GM18505 (cell line): ENCODE measurements around the gene ATXN1.
"Not testable (repeated sequence)": the region's sequence is repeated elsewhere in the genome, so short reads cannot be mapped to it uniquely, and the experiment has no call there.

ENCODE experiments used
- ATAC-seq: cut with Tn5 transposase; IDR thresholded peaks from one replicate; pipeline ENCODE4 v1.9.1; 2021; ENCODE audit not compliant: unreplicated experiment
- POLR2A ChIP-seq: IDR thresholded peaks from 4 replicates; pipeline ENCODE4 v1.6.1; 2011; ENCODE audit warnings: borderline replicate concordance; ENCODE audit not compliant: insufficient read depth, insufficient read length; ENCODE audit errors: extremely low read depth

ATXN1 gene

DNA sequence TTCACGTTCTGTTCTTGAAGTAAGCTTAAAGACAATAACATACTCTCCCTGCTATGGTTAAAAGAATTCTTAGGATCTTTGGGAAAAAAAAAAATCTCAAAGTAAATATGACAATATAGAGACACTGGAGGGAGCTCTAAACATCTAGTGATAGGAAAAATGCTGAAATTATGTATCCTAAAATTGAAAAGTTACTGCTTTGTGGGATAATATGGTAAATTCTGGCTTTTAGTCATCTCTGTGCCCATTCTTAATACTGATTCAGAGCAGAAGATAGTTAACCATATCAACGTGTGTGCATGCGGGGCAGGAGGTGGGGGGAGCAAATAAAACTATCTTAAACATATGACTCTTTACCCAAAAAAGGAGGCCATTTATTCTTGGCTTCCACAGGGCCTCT, 357.4 kb downstream of the ATXN1 start:
- no peak for TF ChIP-seq POLR2A
- no peak for ATAC-seq

DNA sequence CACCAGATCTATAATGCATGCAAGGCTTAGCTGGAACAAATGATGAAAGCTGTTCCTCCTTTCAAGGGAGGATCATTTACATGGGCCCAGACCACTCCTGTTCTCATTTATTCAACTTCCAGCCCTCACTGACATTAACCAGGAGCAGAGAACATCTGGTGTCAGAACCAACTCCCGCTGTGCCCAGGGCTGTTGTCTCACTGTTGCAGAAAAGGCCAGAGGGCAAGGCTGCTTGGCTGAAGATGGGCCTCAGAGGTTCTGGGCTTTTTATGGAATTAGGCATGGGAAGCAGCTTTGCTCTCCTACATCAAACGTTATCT, 358.7 kb downstream of the ATXN1 start:
- no peak for ATAC-seq
- no peak for TF ChIP-seq POLR2A

DNA sequence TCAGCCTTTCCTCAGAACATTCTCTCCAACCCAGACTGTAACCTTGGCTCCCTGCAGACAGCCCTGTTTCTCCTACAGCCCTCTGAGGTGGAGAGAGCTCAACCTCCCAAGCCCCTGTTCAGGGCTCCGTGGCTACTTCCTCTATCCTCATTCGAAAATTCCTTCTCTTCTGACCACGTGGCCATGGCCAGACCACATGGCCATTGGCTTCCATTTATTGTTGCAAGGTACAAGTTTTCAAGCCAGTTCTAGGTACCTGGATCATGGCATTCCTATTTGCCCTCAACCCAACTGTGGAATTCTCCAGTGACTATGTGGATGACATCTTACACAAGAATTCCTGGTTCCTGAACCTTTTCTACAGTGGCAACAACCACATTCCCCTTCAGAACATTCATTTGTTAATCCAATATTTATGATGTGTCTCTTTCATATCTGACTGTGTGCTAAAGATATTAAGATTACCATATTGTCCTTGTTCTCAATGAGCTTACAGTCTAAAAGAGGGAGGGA, 361.0 kb downstream of the ATXN1 start:
- no peak for ATAC-seq
- no peak for TF ChIP-seq POLR2A

DNA sequence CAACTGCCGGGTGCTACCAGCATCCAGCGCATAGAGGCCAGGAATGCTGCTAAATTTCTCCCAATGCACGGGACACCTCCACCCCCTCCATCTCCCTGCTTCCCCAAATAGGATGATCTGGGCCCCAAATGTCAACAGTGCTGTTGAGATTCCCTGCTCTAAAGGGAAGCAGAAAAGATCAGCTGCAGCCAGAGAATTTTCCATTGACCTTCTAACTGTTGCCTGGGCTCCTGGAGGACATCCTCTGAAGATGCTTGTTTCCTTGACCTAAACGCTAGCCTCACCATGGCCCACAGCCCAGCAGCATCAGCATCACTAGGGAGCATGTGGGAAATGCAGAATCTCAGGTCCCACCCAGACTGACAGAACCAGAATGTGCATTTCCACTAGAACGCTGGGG, 361.6 kb downstream of the ATXN1 start:
- no peak for ATAC-seq
- no peak for TF ChIP-seq POLR2A

DNA sequence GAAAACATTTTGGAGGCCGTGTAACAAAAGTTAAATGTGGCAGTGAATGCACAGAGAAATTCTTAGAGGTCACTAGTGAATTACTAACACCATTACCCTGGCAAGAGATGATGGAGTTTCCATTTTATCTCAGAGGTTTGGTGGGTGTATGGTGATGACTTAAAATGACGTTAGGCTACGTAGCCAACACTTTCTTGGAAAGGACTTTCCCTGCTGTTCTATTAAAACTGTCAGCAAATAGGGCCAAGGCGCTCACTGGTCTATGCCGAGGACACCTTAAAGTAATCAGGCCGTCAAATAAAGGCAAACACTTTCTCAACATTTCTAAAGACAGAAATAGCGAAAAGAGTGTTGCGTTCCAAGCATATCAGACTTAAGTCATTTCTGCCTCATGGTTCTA, 362.1 kb downstream of the ATXN1 start:
- no peak for ATAC-seq

DNA sequence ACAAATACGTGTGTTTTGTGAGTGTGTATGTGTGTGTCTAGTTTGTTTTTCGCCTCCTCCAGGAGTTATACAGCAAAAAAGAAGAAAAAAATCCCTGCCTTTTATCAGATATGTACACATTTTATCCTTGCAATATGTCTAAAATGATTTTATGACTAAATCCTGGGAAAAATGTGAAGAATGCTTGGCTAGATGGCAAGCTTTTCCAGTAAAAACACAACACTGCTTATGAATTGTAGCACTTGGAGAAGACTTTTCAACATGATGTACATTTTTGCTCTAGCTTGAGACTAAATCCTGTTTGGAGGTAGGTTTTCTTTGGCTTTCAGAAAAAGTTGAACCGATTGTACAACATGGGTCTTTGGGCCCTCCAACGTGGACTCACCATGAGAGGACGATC, 362.7 kb downstream of the ATXN1 start:
- TF ChIP-seq POLR2A: no peak
- ATAC-seq: no peak

More for the DNA sequence above, 362.1 kb downstream of the ATXN1 start:
- TF ChIP-seq POLR2A: no peak

DNA sequence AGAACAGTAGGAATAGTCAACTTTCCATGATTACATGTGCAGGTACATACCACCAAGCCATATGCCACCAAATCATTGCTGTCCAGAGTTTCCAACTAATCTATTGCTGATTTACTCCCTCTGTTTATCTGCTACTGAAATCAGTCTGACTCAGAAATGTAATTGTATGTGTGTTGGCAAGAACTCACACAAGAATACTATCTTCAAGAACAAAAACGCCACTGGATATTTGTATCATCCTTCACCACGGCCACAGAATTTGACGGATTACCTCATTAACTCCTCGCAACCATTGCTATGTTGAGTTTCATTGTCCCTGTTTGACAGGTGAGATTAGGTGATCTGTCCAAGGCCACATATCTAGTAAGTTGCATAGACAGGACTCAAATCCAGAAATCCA, 363.6 kb downstream of the ATXN1 start:
- TF ChIP-seq POLR2A: no peak
- no peak for ATAC-seq

DNA sequence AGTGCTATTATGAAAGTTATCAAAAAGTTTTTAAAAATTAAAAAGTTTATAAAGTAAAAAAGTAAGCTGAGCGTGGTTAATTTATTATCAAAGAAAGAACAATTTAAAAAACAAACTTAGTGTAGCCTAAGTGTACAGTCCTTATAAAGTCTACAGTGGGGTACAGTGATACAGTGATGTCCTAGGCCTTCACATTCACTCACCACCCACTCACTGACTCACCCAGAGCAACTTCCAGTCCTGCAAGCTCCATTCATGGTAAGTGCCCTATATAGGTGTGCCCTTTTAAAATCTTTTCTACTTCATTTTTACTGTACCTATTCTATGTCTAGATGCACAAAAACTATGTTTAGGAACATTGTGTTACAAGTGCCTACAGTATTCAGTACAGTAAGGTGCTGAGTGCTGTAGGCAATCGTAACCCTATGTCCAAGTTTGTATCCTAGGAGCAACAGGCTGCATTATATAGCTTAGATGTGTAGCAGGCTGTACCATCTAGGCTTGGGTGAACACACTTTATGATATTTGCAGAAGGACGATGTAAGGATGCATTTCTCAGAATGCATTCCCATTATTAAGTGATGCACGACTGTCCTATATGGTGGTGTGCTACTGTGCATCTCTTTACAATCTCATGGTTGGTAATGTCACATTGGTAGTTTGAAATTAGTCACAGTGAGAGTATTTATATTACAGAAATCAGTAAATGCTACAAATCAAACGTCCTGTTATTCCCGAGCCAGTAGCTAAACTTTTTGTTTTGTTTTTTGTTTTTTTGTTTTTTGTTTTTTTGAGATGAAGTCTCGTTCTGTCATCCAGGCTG, 364.6 kb downstream of the ATXN1 start:
- ATAC-seq: no peak
- TF ChIP-seq POLR2A: no peak

DNA sequence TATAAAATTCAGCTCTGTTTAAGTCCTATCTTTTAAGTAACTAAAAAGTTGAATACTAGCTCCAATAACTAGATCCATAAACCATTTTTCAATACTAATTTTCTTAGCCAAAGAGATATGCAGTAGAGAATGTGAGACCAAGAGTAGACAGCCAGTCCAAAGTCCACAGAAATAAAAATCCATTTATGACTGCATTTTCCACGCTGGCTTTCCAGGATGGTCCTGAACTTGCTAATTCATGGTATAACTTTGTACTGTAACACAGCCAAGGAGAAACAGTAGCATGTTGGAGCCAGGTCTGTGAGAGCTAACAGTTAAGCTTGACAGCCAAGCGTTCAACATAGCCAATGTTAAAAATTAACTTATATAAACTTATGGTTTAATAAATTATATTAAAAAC, 366.6 kb downstream of the ATXN1 start:
- TF ChIP-seq POLR2A: no peak
- ATAC-seq: no peak

DNA sequence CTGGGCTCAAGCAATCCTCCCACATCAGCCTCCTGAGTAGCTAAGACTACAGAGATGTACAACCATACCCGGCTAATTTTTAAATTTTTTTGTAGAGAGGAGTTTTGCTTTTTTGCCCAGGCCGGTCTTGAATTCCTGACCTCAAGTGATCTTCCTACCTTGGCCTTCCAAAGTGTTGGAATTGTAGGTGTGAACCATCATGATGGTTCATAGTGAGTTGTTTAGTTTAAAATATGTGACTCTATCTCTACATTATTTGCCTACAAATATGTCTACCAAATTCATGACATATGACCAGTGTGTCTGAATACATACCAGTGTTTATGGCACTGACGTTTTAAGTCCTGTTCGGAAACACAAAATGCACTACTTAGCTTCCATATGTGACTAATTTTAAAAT, 367.9 kb downstream of the ATXN1 start:
- no peak for TF ChIP-seq POLR2A
- no peak for ATAC-seq

DNA sequence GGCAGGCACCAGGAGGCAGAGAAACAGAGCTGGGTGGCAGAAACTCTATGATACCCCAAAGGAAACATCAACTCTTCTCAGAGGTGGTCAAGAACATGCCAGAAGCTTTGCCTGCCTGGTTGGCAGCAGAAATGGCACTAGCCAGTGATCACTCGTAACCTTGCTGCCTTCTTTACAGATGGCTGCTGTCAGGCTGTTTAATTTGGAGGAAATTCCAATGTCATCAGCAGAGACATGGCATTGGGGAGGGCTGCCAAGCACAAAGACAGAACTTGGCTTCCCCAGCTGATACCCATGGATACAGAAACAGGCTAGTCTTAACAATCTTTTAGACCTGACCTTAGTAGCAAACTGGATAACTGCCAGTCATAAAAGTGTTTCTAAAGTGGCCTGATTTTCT, 369.2 kb downstream of the ATXN1 start:
- no peak for TF ChIP-seq POLR2A
- ATAC-seq: no peak

DNA sequence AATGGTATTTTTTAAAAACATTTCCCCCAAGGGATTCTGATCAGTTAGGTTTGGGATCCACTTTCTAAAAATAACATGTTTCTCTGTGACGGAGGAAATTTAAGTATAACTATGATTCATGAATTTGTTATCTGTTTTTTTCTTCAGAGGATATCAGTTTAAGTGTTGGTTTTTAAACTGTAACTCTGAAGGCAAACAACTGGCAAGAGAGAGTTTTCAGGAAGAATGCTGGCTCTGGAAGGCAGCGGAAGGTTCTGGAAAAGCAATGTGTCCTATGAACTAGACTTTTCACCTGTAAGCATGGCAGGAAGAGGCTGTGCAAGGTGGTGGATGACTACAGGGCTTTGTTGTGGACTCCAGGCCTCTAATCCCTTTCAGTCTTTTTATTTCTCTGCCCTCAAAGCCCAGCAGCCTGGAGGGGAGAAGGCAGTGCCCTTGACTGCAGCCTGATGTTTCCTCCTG, 369.8 kb downstream of the ATXN1 start:
- no peak for ATAC-seq
- TF ChIP-seq POLR2A: no peak

DNA sequence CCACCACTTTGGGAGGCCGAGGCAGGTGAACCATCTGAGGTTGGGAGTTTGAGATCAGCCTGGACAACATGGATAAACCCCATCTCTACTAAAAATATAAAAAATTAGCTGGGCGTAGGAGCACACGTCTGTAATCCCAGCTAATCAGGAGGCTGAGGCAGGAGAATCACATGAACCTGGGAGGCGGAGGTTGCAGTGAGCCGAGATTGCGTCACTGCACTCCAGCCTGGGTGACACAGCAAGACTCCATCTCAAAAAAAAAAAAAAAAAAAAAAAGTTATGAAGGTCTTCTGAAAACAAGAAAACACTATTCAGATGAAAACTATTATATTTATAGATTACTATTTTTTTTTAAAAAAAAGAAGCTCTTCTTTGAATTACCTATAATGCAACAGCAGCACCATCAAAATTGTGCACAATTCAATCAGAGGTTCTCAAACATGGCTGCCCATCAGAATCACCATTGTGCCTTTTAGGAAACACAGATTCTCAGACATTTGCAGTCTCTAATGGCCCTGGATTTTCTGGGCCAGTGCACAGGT, 370.3 kb downstream of the ATXN1 start:
- not testable (repeated sequence) for ATAC-seq

DNA sequence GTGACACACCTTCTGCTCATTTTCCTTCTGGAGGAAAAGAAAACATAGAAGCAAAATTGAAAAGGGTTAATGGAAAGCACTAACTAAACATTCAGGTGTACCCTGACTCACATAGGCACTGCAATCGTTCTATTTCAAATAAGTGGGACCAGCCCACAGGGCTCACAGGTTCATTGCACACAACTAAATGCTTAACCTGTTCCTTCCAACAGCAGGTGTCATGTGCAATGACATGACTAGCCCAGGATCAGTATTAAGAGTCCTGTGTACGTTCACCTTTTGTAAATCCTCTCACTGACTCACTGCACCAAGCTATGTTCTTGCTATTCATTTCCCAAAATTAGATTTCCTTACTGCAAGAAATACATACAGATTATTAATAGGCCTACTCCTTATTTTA, 371.6 kb downstream of the ATXN1 start:
- no peak for TF ChIP-seq POLR2A
- no peak for ATAC-seq
